Lung microvascular endothelial cell (primary cell): ENCODE data around the gene TAX1BP3. TPM values are rescaled to one million over a fixed set of nuclear protein-coding genes. Genes with fewer than 3 reads are reported as not detected.

Source experiments
- DNase-seq, 2 donors: peaks; one replicate each; pipeline versions ENCODE4 v3.0.0 to v3.0.0-alpha.2; 2010; ENCODE audit warnings: low read depth in 2 of 2
- total RNA-seq: library from RNA; depleted of rRNA; stranded (reverse); fragments of >200 nt; gene quantifications from 2 replicates; pipeline ENCODE4 v1.2.1, GENCODE V29; 2014

Gene TAX1BP3
- total RNA-seq, 1 donor from 2014 or later: 204 TPM

DNA sequence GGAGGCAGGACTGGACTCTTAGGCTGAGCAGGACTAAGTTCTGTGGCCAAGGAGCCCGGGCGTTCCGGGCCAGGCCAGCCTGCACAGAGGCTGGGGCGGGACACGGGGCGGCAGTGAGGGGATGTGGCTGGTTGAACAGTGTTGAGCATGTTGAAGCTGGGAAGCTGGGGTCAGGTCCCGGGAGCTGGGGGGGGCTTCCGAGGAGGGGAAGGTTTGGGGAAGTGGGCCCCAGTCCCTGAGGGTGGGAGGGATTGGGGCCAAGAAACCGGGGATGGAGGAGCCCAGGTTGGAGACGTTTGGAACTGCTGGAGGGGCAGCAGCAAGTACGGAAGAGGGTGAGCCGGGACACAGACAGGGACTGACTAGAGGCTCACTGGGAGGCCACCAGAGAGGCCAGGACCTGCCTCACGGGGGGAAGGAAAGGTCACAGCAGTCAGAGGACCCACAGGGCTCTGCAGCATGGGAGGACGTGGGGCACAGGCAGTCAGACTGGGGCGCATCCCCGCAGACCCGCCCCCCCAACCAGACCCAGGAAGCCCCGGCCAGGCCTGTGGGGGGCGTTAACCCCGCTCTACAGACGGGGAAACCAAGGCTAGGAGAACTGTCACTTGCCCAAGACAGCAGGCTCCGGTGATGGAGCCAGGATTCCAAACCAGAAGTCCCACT, 9.5 kb downstream of the TAX1BP3 start:
- DNase-seq: no peak

- DNase-seq: no peak
Observed at GRCh38 chr17:3657874-3658783, 10.2 kb downstream of the TAX1BP3 start.

- DNase-seq: no peak
Observed at GRCh38 chr17:3657588-3657869, 10.8 kb downstream of the TAX1BP3 start.

- no peak for DNase-seq
Observed at GRCh38 chr17:3656755-3657587, 11.4 kb downstream of the TAX1BP3 start.

GRCh38 chr17:3656353-3656752, 12.0 kb downstream of the TAX1BP3 start:
- DNase-seq: no peak

- DNase-seq: no peak
Observed at GRCh38 chr17:3655766-3656165, 12.6 kb downstream of the TAX1BP3 start.

GRCh38 chr17:3647769-3648555, 20.4 kb downstream of the TAX1BP3 start:
- DNase-seq: peak; percentile 76 to 82

DNA sequence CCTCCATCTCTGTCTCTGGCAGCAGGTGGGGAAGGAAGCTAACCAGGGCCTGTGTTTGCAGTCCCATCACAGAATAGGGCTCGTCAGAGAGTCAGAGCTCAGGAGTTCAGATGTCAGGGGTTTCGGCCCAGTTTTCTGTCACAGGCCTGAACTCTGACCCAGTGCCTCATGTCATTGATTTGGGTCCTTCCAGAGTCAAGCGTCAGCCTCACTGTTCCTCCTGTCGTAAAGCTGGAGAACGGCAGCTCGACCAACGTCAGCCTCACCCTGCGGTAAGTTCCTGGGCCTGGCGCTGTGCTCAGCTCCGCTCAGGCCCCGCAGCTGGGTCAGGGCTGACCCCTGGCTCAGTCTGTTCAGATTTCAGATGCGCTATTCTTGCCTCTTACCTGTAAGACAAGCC, 21.1 kb downstream of the TAX1BP3 start:
- peak in 1 of 2 donors; percentile 42 for DNase-seq

- no peak for DNase-seq
Observed at GRCh38 chr17:3645310-3645709, 23.1 kb downstream of the TAX1BP3 start.

DNA sequence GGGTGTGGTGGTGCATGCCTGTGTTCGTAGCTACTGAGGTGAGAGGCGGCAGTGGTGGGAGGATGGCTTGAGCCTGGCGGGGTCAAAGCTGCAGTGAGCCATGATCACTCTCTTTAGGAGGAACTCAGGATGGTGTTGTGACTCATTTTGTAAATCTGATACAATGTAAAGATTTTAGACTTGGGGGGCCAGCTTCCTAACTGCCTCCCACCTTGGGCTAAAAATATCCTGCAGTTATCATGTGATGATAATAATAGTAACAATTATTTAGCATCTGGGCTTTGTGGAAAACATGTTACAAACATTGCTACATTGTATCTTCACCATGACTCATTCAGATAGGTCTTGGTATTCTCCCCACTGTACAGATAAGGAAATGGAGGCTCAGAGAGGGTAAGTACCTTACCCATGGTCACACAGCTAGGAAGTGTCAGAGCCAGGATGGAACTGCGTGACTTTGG, 24.5 kb downstream of the TAX1BP3 start:
- DNase-seq: no peak

DNA sequence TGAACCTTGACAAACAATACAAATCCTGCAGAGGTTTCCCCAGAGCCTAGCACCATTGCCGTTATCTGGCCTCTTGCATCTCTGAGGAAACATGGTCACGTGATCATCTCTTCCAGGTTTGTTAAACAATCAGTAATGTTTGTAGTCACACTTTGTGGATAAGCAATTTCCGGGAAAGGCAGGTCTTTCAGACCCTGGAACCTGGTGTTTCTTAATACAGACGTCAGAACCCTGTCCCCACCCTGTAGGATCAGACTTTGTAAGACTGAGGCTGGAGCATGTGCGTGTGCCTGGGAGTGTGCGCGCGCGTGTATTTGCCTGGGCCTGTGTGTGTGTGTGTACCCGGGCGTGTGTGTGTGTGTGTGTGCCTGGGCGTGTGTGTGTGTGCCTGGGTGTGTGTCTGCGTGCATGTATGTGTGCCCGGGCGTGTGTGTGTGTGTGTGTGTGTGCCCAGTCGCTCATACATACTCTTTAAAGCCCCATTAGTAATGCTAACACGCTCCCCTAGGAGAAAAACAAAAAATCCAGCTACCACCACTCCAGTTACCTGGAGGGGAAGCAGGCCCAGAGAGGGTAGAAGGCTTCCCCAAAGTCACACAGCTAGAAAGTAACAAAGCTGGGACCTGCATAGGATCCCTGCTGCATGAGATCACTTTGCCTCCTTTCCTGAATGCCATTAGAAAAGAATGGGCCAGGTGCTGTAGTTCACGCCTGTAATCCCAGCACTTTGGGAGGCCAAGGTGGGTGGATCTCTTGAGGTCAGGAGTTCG, 26.5 kb downstream of the TAX1BP3 start:
- no peak for DNase-seq

DNA sequence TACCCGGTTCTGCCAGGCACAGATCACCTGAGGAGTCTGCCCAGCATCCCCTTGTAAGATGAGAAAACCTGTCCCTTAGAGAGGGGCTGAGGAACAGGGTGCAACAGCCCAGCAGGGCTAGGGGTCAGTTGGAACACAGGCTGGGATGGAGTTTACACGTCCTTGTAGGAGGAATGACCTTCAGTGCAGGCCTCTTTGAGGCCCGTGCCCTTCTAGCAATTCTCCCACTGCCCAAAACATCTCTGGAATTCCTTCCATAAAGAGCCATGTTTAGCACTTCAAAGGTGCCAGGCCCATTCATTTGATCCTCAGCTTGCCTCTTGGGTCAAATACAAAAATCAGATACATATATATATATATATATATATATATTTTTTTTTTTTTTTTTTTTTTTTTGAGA, 27.4 kb downstream of the TAX1BP3 start:
- DNase-seq: no peak

GRCh38 chr17:3639981-3640596, 28.3 kb downstream of the TAX1BP3 start:
- peak in 1 of 2 donors; percentile 25 for DNase-seq

GRCh38 chr17:3636908-3637373, 31.4 kb downstream of the TAX1BP3 start:
- no peak for DNase-seq

DNA sequence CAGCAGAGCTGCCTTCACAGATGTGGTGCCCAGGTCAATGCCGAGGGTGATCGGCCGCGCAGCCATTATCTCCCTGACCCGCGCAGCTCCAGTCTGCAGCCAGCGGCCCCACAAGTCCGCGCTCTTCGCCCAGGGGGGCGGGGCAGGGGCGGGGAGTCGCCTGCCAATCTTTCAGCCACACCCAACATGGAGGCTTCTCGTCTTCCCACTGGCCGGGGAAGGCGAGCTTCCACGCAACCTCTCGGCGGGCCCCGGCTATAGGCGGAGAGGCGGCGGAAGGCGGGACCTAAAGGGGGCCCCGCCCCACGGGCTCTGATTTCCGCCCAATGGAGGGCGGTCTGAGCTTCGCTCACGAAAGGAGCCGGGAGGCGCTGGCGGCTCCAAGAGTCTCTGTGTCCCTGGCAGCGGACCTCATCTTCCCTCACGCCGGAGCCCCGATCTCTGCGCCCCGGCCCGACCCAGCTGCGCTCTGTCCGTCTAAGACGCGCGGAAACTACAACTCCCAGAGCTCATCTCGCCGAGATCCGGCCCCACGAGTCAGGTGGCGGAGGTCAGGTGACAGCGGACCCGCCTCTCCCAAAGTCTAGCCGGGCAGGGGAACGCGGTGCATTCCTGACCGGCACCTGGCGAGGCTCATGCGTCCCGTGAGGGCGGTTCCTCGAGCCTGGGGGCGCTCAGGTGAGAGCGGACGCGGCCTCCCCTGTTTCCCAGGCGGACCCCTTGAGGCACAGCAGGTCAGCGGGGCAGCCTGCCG, 32.0 kb downstream of the TAX1BP3 start, which contains the start of the genes CTNS and SHPK:
TSS of gene CTNS (plus strand) at position 607 of the 754 bp plus-strand sequence. CDS start 3,447 bp downstream, outside the sequence.
TSS of gene SHPK (minus strand) at position 97 of the 754 bp plus-strand sequence. CDS start at position 66, 31 bp downstream.
- peak; percentile 97 for DNase-seq

GRCh38 chr17:3635474-3636153, 32.8 kb downstream of the TAX1BP3 start:
- DNase-seq: no peak

DNA sequence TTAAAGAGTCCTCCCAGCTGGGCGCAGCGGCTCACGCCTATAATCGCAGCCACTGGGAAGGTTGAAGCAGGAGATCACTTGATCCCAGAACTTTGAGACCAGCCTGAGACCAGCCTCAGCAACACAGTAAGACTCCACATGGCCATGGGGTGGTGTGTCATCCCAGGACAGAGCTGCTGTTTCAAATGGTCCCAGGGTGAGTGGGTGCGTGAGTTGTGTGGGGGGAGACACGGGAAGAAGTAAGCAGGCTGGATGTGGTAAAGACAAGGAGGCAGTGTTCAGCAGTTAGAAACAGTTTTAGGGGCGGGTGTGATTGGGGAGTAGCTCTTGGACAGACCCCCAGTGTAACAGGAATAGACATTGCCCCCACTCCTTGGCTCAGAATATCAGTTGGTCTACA, 36.1 kb downstream of the TAX1BP3 start:
- no peak for DNase-seq

GRCh38 chr17:3630781-3631180, 37.6 kb downstream of the TAX1BP3 start:
- DNase-seq: no peak
